ENCODE data around the gene CUBN. TPM values are rescaled to one million over a fixed set of nuclear protein-coding genes. Genes with fewer than 3 reads are reported as not detected.
A peak's percentile ranks its signal among the peaks of the same experiment; 100 is the strongest.

CUBN gene
- total RNA-seq, 1 experiment from 2014 or later = 0.46 TPM

DNA sequence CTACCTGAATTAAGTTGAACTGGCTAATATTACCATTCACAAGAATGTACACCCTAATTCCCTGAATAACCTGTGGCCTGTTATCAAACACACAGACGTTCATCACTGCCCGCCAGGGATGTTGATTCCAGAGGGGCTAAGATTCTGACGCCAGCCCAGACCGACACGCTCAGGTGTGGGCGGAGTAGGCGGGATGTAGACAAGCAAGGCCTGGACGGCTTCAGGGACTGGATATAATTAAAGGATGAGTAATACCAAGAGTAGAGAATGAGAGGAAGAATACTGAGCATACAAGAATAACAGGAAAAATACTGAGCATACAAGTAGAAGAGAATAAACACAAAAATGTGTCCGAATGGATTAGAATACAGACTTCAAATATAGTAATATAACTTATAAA, 29.0 kb downstream of the CUBN start (continued):
- TF ChIP-seq, protein P1, sequence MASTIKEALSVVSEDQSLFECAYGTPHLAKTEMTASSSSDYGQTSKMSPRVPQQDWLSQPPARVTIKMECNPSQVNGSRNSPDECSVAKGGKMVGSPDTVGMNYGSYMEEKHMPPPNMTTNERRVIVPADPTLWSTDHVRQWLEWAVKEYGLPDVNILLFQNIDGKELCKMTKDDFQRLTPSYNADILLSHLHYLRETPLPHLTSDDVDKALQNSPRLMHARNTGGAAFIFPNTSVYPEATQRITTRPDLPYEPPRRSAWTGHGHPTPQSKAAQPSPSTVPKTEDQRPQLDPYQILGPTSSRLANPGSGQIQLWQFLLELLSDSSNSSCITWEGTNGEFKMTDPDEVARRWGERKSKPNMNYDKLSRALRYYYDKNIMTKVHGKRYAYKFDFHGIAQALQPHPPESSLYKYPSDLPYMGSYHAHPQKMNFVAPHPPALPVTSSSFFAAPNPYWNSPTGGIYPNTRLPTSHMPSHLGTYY (CRISPR knock-in tag; IDR thresholded peaks at IDR 0.05) = no peak
- no peak for TF ChIP-seq ZNF317 (CRISPR knock-in tag; IDR thresholded peaks at IDR 0.05; ENCODE audit: borderline replicate concordance, low read depth)
- TF ChIP-seq, protein P2, sequence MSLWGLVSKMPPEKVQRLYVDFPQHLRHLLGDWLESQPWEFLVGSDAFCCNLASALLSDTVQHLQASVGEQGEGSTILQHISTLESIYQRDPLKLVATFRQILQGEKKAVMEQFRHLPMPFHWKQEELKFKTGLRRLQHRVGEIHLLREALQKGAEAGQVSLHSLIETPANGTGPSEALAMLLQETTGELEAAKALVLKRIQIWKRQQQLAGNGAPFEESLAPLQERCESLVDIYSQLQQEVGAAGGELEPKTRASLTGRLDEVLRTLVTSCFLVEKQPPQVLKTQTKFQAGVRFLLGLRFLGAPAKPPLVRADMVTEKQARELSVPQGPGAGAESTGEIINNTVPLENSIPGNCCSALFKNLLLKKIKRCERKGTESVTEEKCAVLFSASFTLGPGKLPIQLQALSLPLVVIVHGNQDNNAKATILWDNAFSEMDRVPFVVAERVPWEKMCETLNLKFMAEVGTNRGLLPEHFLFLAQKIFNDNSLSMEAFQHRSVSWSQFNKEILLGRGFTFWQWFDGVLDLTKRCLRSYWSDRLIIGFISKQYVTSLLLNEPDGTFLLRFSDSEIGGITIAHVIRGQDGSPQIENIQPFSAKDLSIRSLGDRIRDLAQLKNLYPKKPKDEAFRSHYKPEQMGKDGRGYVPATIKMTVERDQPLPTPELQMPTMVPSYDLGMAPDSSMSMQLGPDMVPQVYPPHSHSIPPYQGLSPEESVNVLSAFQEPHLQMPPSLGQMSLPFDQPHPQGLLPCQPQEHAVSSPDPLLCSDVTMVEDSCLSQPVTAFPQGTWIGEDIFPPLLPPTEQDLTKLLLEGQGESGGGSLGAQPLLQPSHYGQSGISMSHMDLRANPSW (CRISPR knock-in tag; conservative IDR thresholded peaks at IDR 0.05; ENCODE audit: low read depth) = no peak
- no peak for TF ChIP-seq KAT7 (CRISPR knock-in tag; IDR thresholded peaks at IDR 0.05; ENCODE audit: borderline replicate concordance)

DNA sequence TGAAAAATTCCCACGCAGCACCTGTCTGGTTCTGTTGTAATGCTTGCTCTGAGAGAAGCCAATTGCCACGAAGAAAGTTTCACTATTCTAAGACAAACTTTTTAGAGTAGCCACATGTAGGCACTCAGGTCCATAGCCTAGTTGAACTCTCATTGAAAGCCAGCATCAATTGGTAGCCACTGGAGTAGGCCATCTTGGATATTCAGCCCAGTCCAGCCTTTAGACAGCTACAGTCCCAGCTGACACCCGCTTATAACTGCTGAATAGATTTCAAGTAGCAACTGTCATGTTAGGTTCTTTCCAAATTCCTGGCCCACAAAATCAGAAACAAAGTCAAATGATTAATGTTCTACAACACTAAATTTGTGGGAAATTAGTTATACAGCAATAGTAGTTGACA, 31.6 kb downstream of the CUBN start:
- H3K9me3 Mint-ChIP-seq = peaks cover 16% of the 10 kb centered on the region
- H3K4me3 Mint-ChIP-seq = no peak overlapping the region
- ChIA-PET CTCF (no interaction called here), POLR2A (no interaction called here)
- ATAC-seq (no peak), DNase-seq (ENCODE audit: low spot score) (no peak)
- no peak overlapping the region for H3K27ac Mint-ChIP-seq
- no peaks in the 10 kb centered on the region for H3K4me1 Mint-ChIP-seq
- no peaks in the 10 kb centered on the region for H3K27me3 Mint-ChIP-seq (ENCODE audit: low read depth)
- H3K36me3 Mint-ChIP-seq = no peaks in the 10 kb centered on the region
- TF ChIP-seq GTF2I (CRISPR knock-in tag; conservative IDR thresholded peaks at IDR 0.05) (no peak), NR2C2 (CRISPR knock-in tag; IDR thresholded peaks at IDR 0.05) (no peak), ZNF263 (CRISPR knock-in tag; IDR thresholded peaks at IDR 0.05; ENCODE audit: low read depth) (no peak), NR3C1 (CRISPR knock-in tag; conservative IDR thresholded peaks at IDR 0.05; ENCODE audit: low read depth) (no peak)

DNA sequence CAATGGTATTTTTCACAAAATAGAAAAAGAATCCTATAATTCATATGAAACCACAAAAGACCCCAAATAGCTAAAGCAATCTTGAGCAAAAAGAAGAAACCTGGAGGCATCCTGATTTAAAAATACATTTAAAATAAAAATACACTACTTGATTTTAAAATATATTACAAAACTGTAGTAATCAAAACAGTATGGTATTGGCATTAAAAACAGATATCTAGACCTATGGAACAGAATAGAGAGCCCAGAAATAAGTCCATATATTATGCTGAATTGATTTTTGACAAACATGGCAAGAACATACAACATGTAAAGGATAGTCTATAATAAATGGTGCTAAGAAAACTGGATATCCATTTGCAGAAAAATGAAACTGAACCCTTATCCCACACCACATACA, 34.8 kb downstream of the CUBN start:
- POLR2A ChIA-PET = no interaction called here
- Mint-ChIP-seq H3K4me1 (peaks cover 7% of the 10 kb centered on the region; the same call in 1 of the 2 replicates), H3K36me3 (no peaks in the 10 kb centered on the region), H3K9me3 (peaks cover 22% of the 10 kb centered on the region), H3K27ac (no peak overlapping the region), H3K4me3 (no peak overlapping the region), H3K27me3 (ENCODE audit: low read depth) (no peaks in the 10 kb centered on the region)
- ATAC-seq (no peak), DNase-seq (ENCODE audit: low spot score) (no peak)
- CTCF ChIA-PET = no interaction called here
- TF ChIP-seq GTF2I (CRISPR knock-in tag; conservative IDR thresholded peaks at IDR 0.05) (peak; percentile 63; the same call in 1 of the 2 replicates), SP1 (CRISPR knock-in tag; conservative IDR thresholded peaks at IDR 0.05) (no peak), ZNF121 (CRISPR knock-in tag; IDR thresholded peaks at IDR 0.05) (no peak)
- TF ChIP-seq, protein P3, sequence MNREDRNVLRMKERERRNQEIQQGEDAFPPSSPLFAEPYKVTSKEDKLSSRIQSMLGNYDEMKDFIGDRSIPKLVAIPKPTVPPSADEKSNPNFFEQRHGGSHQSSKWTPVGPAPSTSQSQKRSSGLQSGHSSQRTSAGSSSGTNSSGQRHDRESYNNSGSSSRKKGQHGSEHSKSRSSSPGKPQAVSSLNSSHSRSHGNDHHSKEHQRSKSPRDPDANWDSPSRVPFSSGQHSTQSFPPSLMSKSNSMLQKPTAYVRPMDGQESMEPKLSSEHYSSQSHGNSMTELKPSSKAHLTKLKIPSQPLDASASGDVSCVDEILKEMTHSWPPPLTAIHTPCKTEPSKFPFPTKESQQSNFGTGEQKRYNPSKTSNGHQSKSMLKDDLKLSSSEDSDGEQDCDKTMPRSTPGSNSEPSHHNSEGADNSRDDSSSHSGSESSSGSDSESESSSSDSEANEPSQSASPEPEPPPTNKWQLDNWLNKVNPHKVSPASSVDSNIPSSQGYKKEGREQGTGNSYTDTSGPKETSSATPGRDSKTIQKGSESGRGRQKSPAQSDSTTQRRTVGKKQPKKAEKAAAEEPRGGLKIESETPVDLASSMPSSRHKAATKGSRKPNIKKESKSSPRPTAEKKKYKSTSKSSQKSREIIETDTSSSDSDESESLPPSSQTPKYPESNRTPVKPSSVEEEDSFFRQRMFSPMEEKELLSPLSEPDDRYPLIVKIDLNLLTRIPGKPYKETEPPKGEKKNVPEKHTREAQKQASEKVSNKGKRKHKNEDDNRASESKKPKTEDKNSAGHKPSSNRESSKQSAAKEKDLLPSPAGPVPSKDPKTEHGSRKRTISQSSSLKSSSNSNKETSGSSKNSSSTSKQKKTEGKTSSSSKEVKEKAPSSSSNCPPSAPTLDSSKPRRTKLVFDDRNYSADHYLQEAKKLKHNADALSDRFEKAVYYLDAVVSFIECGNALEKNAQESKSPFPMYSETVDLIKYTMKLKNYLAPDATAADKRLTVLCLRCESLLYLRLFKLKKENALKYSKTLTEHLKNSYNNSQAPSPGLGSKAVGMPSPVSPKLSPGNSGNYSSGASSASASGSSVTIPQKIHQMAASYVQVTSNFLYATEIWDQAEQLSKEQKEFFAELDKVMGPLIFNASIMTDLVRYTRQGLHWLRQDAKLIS (CRISPR knock-in tag; IDR thresholded peaks at IDR 0.05; ENCODE audit: borderline replicate concordance) = no peak
- TF ChIP-seq, protein P4, sequence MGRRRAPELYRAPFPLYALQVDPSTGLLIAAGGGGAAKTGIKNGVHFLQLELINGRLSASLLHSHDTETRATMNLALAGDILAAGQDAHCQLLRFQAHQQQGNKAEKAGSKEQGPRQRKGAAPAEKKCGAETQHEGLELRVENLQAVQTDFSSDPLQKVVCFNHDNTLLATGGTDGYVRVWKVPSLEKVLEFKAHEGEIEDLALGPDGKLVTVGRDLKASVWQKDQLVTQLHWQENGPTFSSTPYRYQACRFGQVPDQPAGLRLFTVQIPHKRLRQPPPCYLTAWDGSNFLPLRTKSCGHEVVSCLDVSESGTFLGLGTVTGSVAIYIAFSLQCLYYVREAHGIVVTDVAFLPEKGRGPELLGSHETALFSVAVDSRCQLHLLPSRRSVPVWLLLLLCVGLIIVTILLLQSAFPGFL (CRISPR knock-in tag; IDR thresholded peaks at IDR 0.05; ENCODE audit: borderline replicate concordance) = no peak
- TF ChIP-seq, protein P5, sequence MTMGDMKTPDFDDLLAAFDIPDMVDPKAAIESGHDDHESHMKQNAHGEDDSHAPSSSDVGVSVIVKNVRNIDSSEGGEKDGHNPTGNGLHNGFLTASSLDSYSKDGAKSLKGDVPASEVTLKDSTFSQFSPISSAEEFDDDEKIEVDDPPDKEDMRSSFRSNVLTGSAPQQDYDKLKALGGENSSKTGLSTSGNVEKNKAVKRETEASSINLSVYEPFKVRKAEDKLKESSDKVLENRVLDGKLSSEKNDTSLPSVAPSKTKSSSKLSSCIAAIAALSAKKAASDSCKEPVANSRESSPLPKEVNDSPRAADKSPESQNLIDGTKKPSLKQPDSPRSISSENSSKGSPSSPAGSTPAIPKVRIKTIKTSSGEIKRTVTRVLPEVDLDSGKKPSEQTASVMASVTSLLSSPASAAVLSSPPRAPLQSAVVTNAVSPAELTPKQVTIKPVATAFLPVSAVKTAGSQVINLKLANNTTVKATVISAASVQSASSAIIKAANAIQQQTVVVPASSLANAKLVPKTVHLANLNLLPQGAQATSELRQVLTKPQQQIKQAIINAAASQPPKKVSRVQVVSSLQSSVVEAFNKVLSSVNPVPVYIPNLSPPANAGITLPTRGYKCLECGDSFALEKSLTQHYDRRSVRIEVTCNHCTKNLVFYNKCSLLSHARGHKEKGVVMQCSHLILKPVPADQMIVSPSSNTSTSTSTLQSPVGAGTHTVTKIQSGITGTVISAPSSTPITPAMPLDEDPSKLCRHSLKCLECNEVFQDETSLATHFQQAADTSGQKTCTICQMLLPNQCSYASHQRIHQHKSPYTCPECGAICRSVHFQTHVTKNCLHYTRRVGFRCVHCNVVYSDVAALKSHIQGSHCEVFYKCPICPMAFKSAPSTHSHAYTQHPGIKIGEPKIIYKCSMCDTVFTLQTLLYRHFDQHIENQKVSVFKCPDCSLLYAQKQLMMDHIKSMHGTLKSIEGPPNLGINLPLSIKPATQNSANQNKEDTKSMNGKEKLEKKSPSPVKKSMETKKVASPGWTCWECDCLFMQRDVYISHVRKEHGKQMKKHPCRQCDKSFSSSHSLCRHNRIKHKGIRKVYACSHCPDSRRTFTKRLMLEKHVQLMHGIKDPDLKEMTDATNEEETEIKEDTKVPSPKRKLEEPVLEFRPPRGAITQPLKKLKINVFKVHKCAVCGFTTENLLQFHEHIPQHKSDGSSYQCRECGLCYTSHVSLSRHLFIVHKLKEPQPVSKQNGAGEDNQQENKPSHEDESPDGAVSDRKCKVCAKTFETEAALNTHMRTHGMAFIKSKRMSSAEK (CRISPR knock-in tag; IDR thresholded peaks at IDR 0.05; ENCODE audit: borderline replicate concordance) = no peak

All from WTC11 (cell line).